ENCODE data around the gene MAP6D1. TPM values are rescaled to one million over a fixed set of nuclear protein-coding genes. Genes with fewer than 3 reads are reported as not detected.
"Not testable (repeated sequence)": the region's sequence is repeated elsewhere in the genome, so short reads cannot be mapped to it uniquely, and the experiment has no call there.

The MAP6D1 gene
- total RNA-seq, 1 donor from 2014 or later = 1.4 TPM

DNA sequence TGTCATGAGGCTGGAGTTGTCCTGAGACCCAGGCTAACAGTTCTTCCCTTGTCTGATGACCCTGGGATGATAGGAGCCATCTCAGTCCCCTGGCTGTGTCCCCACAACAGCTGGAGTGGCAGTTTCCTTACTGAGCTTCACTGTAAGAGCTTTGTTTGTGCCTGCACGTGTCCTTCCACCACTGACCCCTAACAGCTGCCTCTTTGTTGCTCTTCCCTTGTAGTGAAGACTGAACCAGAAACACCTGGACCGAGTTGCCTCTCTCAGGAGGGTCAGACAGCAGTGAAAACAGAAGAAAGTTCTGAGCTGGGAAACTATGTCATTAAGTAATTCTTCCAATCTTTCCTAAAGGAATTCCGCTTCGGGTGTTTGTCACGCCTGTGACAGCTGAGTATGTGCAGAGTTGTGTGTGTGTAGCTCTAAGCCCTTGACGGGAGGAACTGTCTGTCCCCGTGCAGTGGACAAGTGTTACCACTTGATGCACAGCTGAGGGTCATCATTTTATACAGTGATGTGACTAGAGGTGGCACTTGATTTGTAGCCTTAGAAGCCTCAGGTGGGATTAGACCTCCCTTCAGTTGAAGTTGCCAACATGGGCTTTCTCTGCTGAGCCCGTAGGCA is 25.0 kb downstream of the MAP6D1 start:
- H3K27ac Mint-ChIP-seq = peak overlapping the region; percentile 2
- H3K9me3 Mint-ChIP-seq = no peaks in the 10 kb centered on the region
- H3K27me3 Mint-ChIP-seq = no peaks in the 10 kb centered on the region
- peaks cover 65% of the 10 kb centered on the region for H3K36me3 Mint-ChIP-seq (ENCODE audit: low read depth)
- no peak overlapping the region for H3K4me3 Mint-ChIP-seq
- H3K4me1 Mint-ChIP-seq = no peaks in the 10 kb centered on the region
- intact Hi-C loops (cut with micrococcal nuclease) = no loop called here
- DNase-seq = no peak

DNA sequence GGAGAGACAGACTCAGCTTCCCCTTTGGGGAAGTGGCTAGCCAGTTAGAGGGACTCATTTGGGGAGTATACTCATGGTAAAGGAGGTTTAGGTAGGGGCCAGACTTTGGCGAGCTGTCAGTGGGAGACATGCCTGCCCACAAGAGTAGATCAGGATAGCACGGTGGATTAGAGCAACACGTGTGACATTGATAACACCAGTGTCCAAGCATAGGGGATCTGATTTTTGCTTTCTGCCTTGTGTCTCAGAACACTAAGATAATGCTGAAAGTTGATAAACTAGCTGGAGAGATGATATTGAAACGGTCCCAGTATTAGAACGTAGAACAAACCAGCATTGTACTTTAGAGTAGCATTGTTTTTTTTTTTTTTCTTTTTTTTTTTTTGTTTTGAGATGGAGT is 25.9 kb downstream of the MAP6D1 start:
- no peak overlapping the region for H3K4me3 Mint-ChIP-seq
- DNase-seq = no peak
- H3K4me1 Mint-ChIP-seq = no peaks in the 10 kb centered on the region
- no peaks in the 10 kb centered on the region for H3K27me3 Mint-ChIP-seq
- intact Hi-C loops (cut with micrococcal nuclease) = no loop called here
- H3K9me3 Mint-ChIP-seq = no peaks in the 10 kb centered on the region
- H3K36me3 Mint-ChIP-seq (ENCODE audit: low read depth) = peaks cover 68% of the 10 kb centered on the region
- no peak overlapping the region for H3K27ac Mint-ChIP-seq

DNA sequence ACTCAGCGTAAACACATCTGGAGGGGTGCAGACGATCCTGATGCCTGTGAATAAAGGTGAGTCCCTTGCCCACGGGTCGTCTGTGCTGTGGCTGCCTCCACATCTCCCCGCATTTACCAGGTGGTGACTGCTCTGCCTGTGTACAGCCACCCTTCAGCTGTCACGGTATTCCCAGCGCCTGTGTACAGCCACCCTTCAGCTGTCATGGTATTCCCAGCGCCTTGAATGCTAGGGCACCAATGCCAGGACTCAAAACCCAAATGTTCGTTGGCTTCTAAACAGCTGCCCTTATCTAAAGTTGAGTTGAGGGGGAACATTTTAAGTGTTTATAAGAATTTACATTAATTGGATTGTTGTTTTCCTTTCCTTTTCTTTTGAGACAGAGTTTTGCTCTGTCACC is 27.4 kb downstream of the MAP6D1 start:
- Mint-ChIP-seq H3K9me3 (no peaks in the 10 kb centered on the region), H3K36me3 (ENCODE audit: low read depth) (peaks cover 68% of the 10 kb centered on the region), H3K27me3 (no peaks in the 10 kb centered on the region), H3K4me1 (no peaks in the 10 kb centered on the region), H3K27ac (no peak overlapping the region), H3K4me3 (no peak overlapping the region)
- DNase-seq = no peak
- intact Hi-C loops (cut with micrococcal nuclease) = no loop called here

DNA sequence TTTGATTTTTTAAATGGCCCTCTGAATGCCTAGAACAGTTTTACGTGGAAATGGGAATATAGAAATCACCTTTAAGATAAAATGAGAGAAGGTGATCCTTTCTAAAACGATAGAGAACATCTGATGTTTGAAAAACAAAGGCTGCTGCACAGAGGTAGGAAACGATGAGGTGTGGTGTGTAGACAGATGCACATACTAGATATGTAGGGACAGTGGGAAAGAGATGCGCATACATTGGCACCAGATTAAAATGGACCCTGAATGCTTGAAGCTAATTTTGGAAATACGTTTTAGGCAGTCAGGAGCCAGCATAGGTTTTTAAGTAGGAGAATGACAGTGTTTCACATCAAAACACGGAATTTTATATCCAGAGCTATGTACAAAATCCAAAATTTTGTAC is 29.0 kb downstream of the MAP6D1 start:
- peaks cover 66% of the 10 kb centered on the region for H3K36me3 Mint-ChIP-seq (ENCODE audit: low read depth)
- no peaks in the 10 kb centered on the region for H3K27me3 Mint-ChIP-seq
- DNase-seq = no peak
- no peaks in the 10 kb centered on the region for H3K4me1 Mint-ChIP-seq
- H3K4me3 Mint-ChIP-seq = no peak overlapping the region
- intact Hi-C loops (cut with micrococcal nuclease) = no loop called here
- no peaks in the 10 kb centered on the region for H3K9me3 Mint-ChIP-seq
- H3K27ac Mint-ChIP-seq = no peak overlapping the region

DNA sequence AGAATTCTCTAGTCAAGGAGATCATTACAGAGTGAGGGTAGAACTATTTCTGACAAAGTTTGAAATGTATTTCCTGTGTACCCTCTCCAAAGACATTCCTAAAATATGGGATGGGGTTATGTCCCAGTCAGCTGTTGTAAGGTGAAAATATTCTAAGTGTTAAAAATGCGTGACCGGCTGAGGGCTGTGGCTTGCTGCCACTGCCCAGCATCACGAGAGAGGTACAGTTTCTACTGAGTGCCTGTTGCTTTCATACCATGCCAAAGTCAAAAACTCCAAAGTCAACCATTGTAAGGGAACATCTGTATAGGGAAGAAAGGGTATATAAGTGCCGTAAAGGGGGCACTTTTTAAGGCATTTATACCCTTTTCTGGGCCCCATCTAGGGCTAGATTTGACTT is 30.9 kb downstream of the MAP6D1 start:
- intact Hi-C loops (cut with micrococcal nuclease) = no loop called here
- Mint-ChIP-seq H3K27ac (peak overlapping the region; percentile 64), H3K27me3 (no peaks in the 10 kb centered on the region), H3K9me3 (no peaks in the 10 kb centered on the region), H3K4me1 (peaks cover 5% of the 10 kb centered on the region), H3K4me3 (no peak overlapping the region), H3K36me3 (ENCODE audit: low read depth) (peaks cover 63% of the 10 kb centered on the region)
- DNase-seq = no peak

DNA sequence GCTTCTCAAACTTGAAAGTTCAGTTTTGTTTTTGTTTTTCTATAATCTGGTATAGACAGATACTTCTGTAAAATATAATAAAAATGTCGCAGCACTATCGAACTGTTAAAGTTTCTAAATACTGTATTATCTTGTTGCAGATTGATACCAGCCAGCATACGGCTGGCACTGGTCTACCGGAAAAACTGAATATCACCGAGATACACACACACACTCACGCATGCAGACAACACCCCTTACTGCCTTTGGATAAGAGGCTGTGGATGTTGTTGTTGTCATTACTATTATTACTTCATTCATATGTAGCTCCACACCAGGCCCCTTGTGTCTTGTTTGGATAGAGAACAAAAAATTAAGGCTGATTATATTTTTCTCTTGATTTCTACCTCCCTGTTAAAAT is 32.4 kb downstream of the MAP6D1 start:
- Mint-ChIP-seq H3K27me3 (no peaks in the 10 kb centered on the region), H3K36me3 (ENCODE audit: low read depth) (peaks cover 59% of the 10 kb centered on the region), H3K4me1 (peaks cover 9% of the 10 kb centered on the region), H3K27ac (no peak overlapping the region), H3K9me3 (no peaks in the 10 kb centered on the region), H3K4me3 (no peak overlapping the region)
- intact Hi-C loops (cut with micrococcal nuclease) = no loop called here
- DNase-seq = no peak

DNA sequence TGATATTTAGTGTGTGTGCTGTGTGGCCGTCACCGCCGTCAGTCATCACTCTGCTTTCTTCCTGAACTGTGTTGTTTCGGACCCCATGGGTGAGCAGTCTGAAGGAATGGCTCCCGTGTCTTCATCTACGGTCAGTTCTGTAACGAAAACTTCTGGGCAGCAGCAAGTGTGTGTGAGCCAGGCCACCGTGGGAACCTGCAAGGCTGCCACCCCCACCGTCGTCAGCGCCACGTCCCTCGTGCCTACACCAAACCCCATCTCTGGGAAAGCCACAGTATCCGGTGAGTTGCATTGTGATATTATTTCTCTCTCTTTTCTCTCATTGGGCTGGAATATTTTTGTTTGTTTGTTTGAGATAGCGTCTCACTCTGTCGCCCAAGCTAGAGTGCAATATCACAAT is 34.7 kb downstream of the MAP6D1 start:
- no peak for DNase-seq
- intact Hi-C loops (cut with micrococcal nuclease) = no loop called here
- H3K27ac Mint-ChIP-seq = no peak overlapping the region
- peaks cover 63% of the 10 kb centered on the region for H3K36me3 Mint-ChIP-seq (ENCODE audit: low read depth)
- peaks cover 10% of the 10 kb centered on the region for H3K4me1 Mint-ChIP-seq
- no peaks in the 10 kb centered on the region for H3K27me3 Mint-ChIP-seq
- no peak overlapping the region for H3K4me3 Mint-ChIP-seq
- H3K9me3 Mint-ChIP-seq = no peaks in the 10 kb centered on the region

DNA sequence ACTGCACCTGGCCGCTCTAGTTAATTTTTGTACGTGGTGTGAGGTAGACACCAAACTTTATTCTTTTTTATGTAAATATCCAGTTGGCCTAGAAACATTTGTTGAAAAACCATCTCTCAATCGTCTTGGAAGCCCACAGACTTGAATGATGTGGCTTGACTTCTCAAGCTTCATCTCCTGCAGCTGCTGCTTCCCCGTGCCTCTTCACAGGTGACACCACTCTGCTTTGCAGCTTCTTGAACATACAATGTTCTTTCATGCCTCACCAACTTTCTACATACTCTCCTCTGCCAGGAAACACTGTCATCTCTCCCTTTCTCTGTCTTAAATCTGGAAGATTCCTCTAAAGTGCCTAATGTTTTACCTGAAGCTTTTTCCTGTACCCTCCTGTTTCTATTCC is 35.6 kb downstream of the MAP6D1 start:
- no peak overlapping the region for H3K4me3 Mint-ChIP-seq
- H3K9me3 Mint-ChIP-seq = no peaks in the 10 kb centered on the region
- H3K27ac Mint-ChIP-seq = peak overlapping the region; percentile 38
- no peak for DNase-seq
- H3K27me3 Mint-ChIP-seq = no peaks in the 10 kb centered on the region
- H3K4me1 Mint-ChIP-seq = peaks cover 10% of the 10 kb centered on the region
- intact Hi-C loops (cut with micrococcal nuclease) = no loop called here
- peaks cover 63% of the 10 kb centered on the region for H3K36me3 Mint-ChIP-seq (ENCODE audit: low read depth)

DNA sequence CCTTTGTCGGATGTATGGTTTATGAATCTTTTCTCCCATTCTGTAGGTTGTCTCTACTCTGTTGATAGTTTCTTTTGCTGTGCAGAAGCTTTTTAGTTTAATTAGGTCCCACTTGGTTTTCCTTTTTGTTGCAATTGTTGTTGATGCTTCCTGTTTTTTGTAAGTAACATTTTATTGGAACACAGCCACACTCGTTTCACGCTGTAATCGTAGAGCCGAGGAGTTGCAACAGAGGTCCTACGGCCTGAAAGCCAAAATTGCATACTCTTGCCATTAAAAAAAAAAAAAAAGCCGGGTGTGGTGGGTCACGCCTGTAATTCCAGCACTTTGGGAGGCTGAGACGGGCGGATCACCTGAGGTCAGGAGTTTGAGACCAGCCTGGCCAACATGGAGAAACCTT is 40.9 kb downstream of the MAP6D1 start:
- H3K36me3 Mint-ChIP-seq (ENCODE audit: low read depth) = peaks cover 64% of the 10 kb centered on the region
- intact Hi-C loops (cut with micrococcal nuclease) = not testable (repeated sequence)

DNA sequence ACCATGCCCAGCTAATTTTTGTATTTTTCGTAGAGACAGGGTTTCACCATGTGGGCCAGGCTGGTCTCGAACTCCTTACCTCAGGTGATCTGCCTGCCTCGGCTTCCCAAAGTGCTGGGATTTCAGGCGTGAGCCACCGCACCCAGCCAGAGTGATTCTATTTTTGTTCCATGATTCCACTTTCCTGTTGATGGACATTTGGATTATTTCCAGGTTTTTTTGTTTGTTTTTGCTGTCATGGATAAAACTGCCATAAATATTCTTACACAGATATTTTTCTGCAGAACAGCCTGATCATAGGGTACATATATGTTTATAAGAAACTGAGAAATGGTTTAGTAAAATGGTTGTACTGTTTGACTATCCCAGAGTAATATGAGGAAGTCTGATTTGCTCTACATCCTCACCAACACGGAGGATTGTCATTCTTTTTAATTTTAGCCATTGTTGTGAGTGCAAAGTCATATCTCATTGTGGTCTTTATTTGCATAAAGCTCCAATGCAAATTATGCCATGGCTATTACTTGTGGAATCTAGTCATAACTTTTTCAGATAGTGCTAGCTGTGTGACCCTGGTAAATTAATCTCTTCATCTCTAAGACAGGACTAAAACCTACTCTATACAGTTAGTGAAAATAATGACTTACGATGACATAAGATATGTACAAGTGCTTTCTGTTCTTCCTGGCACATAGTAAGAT is 42.7 kb downstream of the MAP6D1 start:
- intact Hi-C loops (cut with micrococcal nuclease) = no loop called here
- Mint-ChIP-seq H3K27me3 (no peaks in the 10 kb centered on the region), H3K27ac (no peak overlapping the region), H3K36me3 (ENCODE audit: low read depth) (peaks cover 68% of the 10 kb centered on the region), H3K9me3 (no peaks in the 10 kb centered on the region), H3K4me1 (peaks cover 2% of the 10 kb centered on the region), H3K4me3 (no peak overlapping the region)
- no peak for DNase-seq

More for the DNA sequence above, 40.9 kb downstream of the MAP6D1 start:
- not testable (repeated sequence) for H3K27ac Mint-ChIP-seq, H3K9me3 Mint-ChIP-seq, H3K27me3 Mint-ChIP-seq, H3K4me1 Mint-ChIP-seq, H3K4me3 Mint-ChIP-seq, DNase-seq

DNA sequence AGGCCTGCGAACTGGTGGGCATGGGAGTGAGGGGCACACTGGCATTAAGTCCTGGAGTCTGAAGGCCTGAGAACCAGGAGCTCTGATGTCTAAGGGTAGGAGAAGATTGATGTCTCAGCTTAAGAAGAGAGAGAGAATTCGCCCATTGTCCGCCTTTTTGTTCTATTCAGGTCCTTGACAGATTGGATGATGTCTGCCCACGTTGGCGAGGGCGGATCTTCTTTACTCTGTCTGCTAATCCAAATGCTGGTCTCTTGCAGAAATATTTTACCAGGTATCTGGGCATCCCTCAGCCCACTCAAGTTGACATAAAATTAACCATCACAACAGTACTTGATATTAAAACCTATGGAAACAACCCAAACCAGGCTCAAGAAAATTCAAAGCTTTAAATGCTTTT is 44.1 kb downstream of the MAP6D1 start:
- Mint-ChIP-seq H3K4me1 (peaks cover 2% of the 10 kb centered on the region), H3K27me3 (no peaks in the 10 kb centered on the region), H3K36me3 (ENCODE audit: low read depth) (peaks cover 66% of the 10 kb centered on the region), H3K4me3 (no peak overlapping the region), H3K27ac (no peak overlapping the region), H3K9me3 (no peaks in the 10 kb centered on the region)
- intact Hi-C loops (cut with micrococcal nuclease) = no loop called here
- DNase-seq = no peak

DNA sequence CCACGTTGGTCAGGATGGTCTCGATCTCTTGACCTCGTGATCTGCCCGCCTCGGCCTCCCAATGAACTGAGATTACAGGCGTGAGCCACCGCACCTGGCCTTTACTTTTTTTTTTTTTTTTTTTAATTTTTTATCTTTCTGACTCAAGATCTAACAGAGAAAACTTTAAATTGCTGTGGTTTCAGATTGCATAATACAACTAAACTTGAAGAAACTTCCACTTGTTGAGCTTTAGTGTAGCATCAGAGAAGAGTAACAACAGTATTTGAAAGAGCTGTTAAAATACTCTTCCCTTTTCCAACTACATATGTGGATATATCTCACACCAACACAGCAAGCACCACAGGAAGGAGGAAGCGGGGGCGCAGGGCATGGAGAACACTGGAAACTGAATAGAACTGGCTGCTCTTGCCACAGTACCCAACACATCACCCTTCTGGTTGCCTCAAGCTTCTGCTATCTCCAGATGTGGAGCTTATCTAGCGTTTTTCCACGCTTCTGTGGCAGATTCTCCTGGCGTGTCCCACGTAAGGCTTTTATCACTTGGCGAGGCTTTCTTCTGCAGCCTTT is 45.4 kb downstream of the MAP6D1 start:
- H3K36me3 Mint-ChIP-seq (ENCODE audit: low read depth) = peaks cover 65% of the 10 kb centered on the region
- DNase-seq = no peak
- no peaks in the 10 kb centered on the region for H3K9me3 Mint-ChIP-seq
- no peak overlapping the region for H3K27ac Mint-ChIP-seq
- H3K4me3 Mint-ChIP-seq = no peak overlapping the region
- intact Hi-C loops (cut with micrococcal nuclease) = no loop called here
- H3K4me1 Mint-ChIP-seq = peaks cover 4% of the 10 kb centered on the region
- no peaks in the 10 kb centered on the region for H3K27me3 Mint-ChIP-seq

DNA sequence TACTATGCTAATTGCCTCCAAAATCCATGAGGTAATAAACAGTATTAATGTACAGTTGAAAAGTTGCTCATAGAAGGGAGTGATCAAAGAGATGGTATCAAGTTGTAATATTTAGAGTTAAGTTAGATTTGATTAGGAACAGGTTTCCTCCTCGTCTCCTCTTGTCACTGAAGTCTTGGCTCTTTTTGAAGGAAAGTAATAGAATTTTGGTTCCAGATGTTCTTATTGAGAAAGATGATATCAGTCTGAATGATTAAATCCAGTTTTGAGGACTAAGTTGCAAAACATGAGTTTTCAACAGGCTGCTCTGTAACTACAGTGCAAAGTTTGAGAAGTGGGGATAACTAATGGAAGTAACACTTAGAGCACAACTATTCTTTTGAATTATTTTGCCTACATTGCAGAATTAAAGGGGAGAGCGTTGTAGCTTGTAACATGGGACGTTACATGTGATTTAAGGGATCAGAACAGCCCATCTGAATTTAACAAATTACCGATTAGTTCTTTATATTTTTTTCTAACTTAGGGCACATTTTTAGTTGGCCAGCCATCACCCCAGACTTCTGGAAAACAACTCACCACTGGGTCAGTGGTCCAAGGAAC is 48.3 kb downstream of the MAP6D1 start:
- Mint-ChIP-seq H3K27me3 (no peaks in the 10 kb centered on the region), H3K27ac (no peak overlapping the region), H3K4me3 (no peak overlapping the region), H3K9me3 (no peaks in the 10 kb centered on the region), H3K4me1 (peaks cover 4% of the 10 kb centered on the region), H3K36me3 (ENCODE audit: low read depth) (peaks cover 60% of the 10 kb centered on the region)
- DNase-seq = no peak
- intact Hi-C loops (cut with micrococcal nuclease) = no loop called here

DNA sequence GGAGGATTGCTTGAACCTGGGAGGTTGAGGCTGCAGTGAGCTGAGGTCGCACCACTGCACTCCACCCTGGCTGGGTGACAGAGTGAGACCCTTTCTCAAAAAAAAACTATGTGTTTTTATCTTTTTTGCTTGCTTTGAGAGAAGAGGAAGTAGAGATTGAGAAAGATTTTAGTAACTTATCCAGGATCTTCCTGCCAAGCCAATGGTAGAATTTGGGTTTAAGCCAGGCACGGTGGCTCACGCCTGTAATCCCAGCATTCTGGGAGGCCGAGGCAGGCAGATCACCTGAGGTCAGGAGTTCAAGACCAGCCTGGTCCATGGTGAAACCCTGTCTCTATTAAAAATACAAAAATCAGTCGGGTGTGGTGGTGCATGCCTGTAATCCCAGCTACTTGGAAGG is 48.9 kb downstream of the MAP6D1 start:
- H3K9me3 Mint-ChIP-seq; intact Hi-C loops (cut with micrococcal nuclease); H3K27ac Mint-ChIP-seq; DNase-seq; H3K4me1 Mint-ChIP-seq; H3K4me3 Mint-ChIP-seq; H3K27me3 Mint-ChIP-seq: not testable (repeated sequence)
- peaks cover 56% of the 10 kb centered on the region for H3K36me3 Mint-ChIP-seq (ENCODE audit: low read depth)
